ENCODE data around the gene JAM2.
"Not testable (repeated sequence)": the region's sequence is repeated elsewhere in the genome, so short reads cannot be mapped to it uniquely, and the experiment has no call there.

JAM2 gene

DNA sequence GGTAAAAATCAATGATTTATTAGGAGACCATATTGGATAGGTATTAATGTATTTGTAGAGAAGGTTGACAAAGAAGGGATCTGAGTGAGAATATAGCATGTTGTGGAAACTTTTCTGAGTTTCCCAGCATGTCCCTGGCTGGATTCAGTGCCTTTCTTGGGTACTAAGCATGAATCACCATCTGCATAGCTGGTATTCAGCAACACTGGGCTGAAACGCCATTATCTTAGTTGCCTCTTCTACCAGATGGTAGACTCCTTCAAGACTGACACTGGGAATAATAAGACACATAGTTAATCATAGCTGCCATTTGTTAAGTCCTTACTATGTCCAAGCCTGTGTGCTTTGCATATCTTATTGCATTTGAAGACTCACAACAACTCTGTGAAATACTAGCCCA lies 50.2 kb downstream of the JAM2 start:
- Histone ChIP-seq H3K36me3 (ENCODE audit: control insufficient read depth in 1 of 2, insufficient read depth in 2 of 2, low read length in 2 of 2) (peaks cover 4 to 5% of the 10 kb centered on the region in 2 donors), H3K27me3 (ENCODE audit: low read depth, low read length) (no peaks in the 10 kb centered on the region), H3K9me3 (ENCODE audit: control insufficient read depth in 1 of 2, low read length in 2 of 2) (no peaks in the 10 kb centered on the region), H3K4me3 (ENCODE audit: low read depth in 1 of 2, low read length in 2 of 2) (no peak overlapping the region), H3K27ac (ENCODE audit: low read length) (no peak overlapping the region), H3K4me1 (ENCODE audit: control insufficient read depth in 1 of 2, insufficient read depth in 2 of 2, low read length in 2 of 2) (no peaks in the 10 kb centered on the region)

GRCh38 chr21:25691976-25692375 lies 52.9 kb downstream of the JAM2 start:
- no peak overlapping the region for H3K27ac ChIP-seq (ENCODE audit: low read length)
- H3K4me1 ChIP-seq (ENCODE audit: control insufficient read depth in 1 of 2, insufficient read depth in 2 of 2, low read length in 2 of 2) = no peaks in the 10 kb centered on the region
- H3K9me3 ChIP-seq (ENCODE audit: control insufficient read depth in 1 of 2, low read length in 2 of 2) = no peaks in the 10 kb centered on the region
- no peak overlapping the region for H3K4me3 ChIP-seq (ENCODE audit: low read depth in 1 of 2, low read length in 2 of 2)
- H3K27me3 ChIP-seq (ENCODE audit: low read depth, low read length) = no peaks in the 10 kb centered on the region
- H3K36me3 ChIP-seq (ENCODE audit: control insufficient read depth in 1 of 2, insufficient read depth in 2 of 2, low read length in 2 of 2) = peaks cover 4 to 6% of the 10 kb centered on the region in 2 donors

GRCh38 chr21:25695461-25695860 lies 56.4 kb downstream of the JAM2 start:
- H3K27me3 ChIP-seq (ENCODE audit: low read depth, low read length); H3K27ac ChIP-seq (ENCODE audit: low read length); H3K4me3 ChIP-seq (ENCODE audit: low read depth in 1 of 2, low read length in 2 of 2); H3K4me1 ChIP-seq (ENCODE audit: control insufficient read depth in 1 of 2, insufficient read depth in 2 of 2, low read length in 2 of 2); H3K9me3 ChIP-seq (ENCODE audit: control insufficient read depth in 1 of 2, low read length in 2 of 2): not testable (repeated sequence)
- H3K36me3 ChIP-seq (ENCODE audit: control insufficient read depth in 1 of 2, insufficient read depth in 2 of 2, low read length in 2 of 2) = peaks cover 4 to 14% of the 10 kb centered on the region in 2 donors

- Histone ChIP-seq H3K27ac (ENCODE audit: low read length) (no peak overlapping the region), H3K9me3 (ENCODE audit: control insufficient read depth in 1 of 2, low read length in 2 of 2) (no peaks in the 10 kb centered on the region), H3K4me3 (ENCODE audit: low read depth in 1 of 2, low read length in 2 of 2) (no peak overlapping the region), H3K4me1 (ENCODE audit: control insufficient read depth in 1 of 2, insufficient read depth in 2 of 2, low read length in 2 of 2) (no peaks in the 10 kb centered on the region), H3K36me3 (ENCODE audit: control insufficient read depth in 1 of 2, insufficient read depth in 2 of 2, low read length in 2 of 2) (peaks cover 0 to 9% of the 10 kb centered on the region in 2 donors), H3K27me3 (ENCODE audit: low read depth, low read length) (no peaks in the 10 kb centered on the region)
These were observed 61.7 kb downstream of the JAM2 start for GRCh38 chr21:25700741-25701140.

DNA sequence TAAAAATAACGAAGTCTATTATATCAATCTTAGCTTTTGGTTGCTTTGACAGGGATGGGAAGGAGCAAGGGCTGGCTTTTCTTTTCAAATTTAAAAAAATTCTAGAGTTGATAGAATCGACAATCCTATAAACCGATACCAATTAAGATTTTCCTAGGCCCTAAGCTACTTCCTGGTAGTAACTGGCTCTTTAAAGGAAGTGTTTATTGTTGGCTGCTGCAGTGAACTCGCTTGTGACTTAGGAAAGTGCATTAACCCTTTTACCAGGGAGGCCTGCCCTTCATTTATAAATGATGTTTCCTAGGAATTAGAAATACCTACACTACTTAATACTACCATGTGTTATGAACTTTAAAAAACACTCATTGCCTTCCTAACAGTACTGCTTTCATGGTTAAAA lies 62.5 kb downstream of the JAM2 start:
- Histone ChIP-seq H3K27ac (ENCODE audit: low read length) (no peak overlapping the region), H3K9me3 (ENCODE audit: control insufficient read depth in 1 of 2, low read length in 2 of 2) (no peaks in the 10 kb centered on the region), H3K4me3 (ENCODE audit: low read depth in 1 of 2, low read length in 2 of 2) (no peak overlapping the region), H3K27me3 (ENCODE audit: low read depth, low read length) (no peaks in the 10 kb centered on the region), H3K4me1 (ENCODE audit: control insufficient read depth in 1 of 2, insufficient read depth in 2 of 2, low read length in 2 of 2) (no peaks in the 10 kb centered on the region), H3K36me3 (ENCODE audit: control insufficient read depth in 1 of 2, insufficient read depth in 2 of 2, low read length in 2 of 2) (peaks cover 0 to 13% of the 10 kb centered on the region in 2 donors)

DNA sequence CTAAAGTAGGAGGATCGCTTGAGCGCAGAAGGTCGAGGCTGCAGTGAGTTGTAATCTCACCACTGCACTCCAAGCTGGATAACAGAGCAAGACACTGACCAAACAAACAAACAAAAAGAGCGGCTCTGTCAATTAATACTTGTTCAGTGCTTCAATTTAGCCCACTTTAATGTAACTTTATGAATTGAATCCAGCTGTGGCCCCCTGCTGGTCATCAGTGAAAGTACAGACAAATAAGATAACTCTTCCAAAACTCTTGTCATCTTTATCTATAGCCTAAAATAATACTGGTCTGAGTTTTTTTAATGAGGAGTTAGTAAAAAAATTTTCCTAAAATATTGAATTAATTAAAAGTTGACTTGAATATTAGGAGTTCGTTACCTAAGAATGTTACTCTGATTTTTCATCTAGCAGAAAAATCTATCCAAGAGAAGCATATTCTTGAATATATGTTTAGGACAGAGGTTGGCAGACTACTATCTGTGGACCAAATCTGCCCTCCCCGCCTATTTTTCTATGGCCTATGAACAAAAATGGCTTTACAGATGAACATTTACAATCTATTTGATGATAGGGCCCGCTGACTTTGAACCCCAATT lies 69.5 kb downstream of the JAM2 start:
- Histone ChIP-seq H3K9me3 (ENCODE audit: control insufficient read depth in 1 of 2, low read length in 2 of 2) (no peaks in the 10 kb centered on the region), H3K27me3 (ENCODE audit: low read depth, low read length) (no peaks in the 10 kb centered on the region), H3K27ac (ENCODE audit: low read length) (no peak overlapping the region), H3K36me3 (ENCODE audit: control insufficient read depth in 1 of 2, insufficient read depth in 2 of 2, low read length in 2 of 2) (peaks cover 5% of the 10 kb centered on the region in 2 donors), H3K4me3 (ENCODE audit: low read depth in 1 of 2, low read length in 2 of 2) (no peak overlapping the region), H3K4me1 (ENCODE audit: control insufficient read depth in 1 of 2, insufficient read depth in 2 of 2, low read length in 2 of 2) (no peaks in the 10 kb centered on the region)

DNA sequence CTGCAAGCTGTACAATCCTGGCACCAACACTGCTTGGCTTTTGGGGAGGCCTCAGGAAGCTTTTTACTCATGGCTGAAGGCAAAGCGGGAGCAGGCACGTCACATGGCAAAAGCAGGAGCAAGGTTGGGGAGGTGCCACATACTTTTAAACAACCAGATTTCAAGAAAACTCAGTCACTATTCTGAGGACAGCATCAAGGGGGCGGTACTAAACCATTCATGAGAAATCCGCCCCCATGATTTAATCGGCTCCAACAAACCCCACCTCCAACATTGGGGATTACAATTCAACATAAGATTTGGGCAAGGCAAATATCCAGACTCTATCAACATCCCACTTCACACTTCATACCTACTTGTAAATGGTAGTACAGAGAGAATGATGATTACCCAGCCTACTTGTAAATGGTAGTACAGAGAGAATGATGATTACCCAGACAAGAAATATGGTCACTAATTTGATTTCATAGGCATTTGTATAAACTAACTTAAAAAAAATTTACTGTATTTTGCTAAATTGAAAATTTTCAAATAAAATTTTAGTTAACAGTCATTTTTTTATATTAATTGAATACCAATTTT lies 70.7 kb downstream of the JAM2 start:
- peaks cover 5 to 9% of the 10 kb centered on the region in 2 donors for H3K36me3 ChIP-seq (ENCODE audit: control insufficient read depth in 1 of 2, insufficient read depth in 2 of 2, low read length in 2 of 2)
- no peaks in the 10 kb centered on the region for H3K9me3 ChIP-seq (ENCODE audit: control insufficient read depth in 1 of 2, low read length in 2 of 2)
- H3K27ac ChIP-seq (ENCODE audit: low read length) = no peak overlapping the region
- H3K4me1 ChIP-seq (ENCODE audit: control insufficient read depth in 1 of 2, insufficient read depth in 2 of 2, low read length in 2 of 2) = no peaks in the 10 kb centered on the region
- no peaks in the 10 kb centered on the region for H3K27me3 ChIP-seq (ENCODE audit: low read depth, low read length)
- H3K4me3 ChIP-seq (ENCODE audit: low read depth in 1 of 2, low read length in 2 of 2) = no peak overlapping the region

DNA sequence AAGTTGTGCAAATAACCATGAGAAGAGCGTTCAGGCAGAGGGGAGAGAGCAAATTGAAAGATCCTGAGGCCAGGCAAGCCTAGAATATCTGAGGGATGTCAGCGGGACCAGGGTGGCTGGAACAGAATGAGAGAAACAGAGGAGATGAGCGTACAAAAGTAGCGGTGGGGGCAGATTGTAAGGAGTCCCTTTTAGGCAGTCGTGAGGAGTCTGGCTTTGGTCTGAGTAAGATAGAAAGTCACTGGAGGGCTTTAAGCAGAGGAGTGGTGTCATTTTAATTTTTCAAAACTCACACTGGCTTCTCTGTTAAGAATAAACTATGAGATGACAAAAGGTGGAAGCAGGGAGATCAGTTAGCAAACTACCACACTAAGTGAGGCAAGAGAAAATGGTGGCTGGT lies 71.5 kb downstream of the JAM2 start:
- no peak overlapping the region for H3K27ac ChIP-seq (ENCODE audit: low read length)
- H3K9me3 ChIP-seq (ENCODE audit: control insufficient read depth in 1 of 2, low read length in 2 of 2) = no peaks in the 10 kb centered on the region
- peaks cover 5 to 17% of the 10 kb centered on the region in 2 donors for H3K36me3 ChIP-seq (ENCODE audit: control insufficient read depth in 1 of 2, insufficient read depth in 2 of 2, low read length in 2 of 2)
- H3K4me3 ChIP-seq (ENCODE audit: low read depth in 1 of 2, low read length in 2 of 2) = no peak overlapping the region
- H3K27me3 ChIP-seq (ENCODE audit: low read depth, low read length) = no peaks in the 10 kb centered on the region
- no peaks in the 10 kb centered on the region for H3K4me1 ChIP-seq (ENCODE audit: control insufficient read depth in 1 of 2, insufficient read depth in 2 of 2, low read length in 2 of 2)

- H3K27ac ChIP-seq (ENCODE audit: low read length); H3K4me1 ChIP-seq (ENCODE audit: control insufficient read depth in 1 of 2, insufficient read depth in 2 of 2, low read length in 2 of 2); H3K4me3 ChIP-seq (ENCODE audit: low read depth in 1 of 2, low read length in 2 of 2); H3K27me3 ChIP-seq (ENCODE audit: low read depth, low read length); H3K9me3 ChIP-seq (ENCODE audit: control insufficient read depth in 1 of 2, low read length in 2 of 2): not testable (repeated sequence)
- H3K36me3 ChIP-seq (ENCODE audit: control insufficient read depth in 1 of 2, insufficient read depth in 2 of 2, low read length in 2 of 2) = peaks cover 10 to 12% of the 10 kb centered on the region in 2 donors
These were observed 75.0 kb downstream of the JAM2 start for GRCh38 chr21:25714066-25714465.

GRCh38 chr21:25717491-25718147 lies 78.6 kb downstream of the JAM2 start:
- Histone ChIP-seq H3K27me3 (ENCODE audit: low read depth, low read length) (no peaks in the 10 kb centered on the region), H3K4me3 (ENCODE audit: low read depth in 1 of 2, low read length in 2 of 2) (no peak overlapping the region), H3K36me3 (ENCODE audit: control insufficient read depth in 1 of 2, insufficient read depth in 2 of 2, low read length in 2 of 2) (peaks cover 11 to 27% of the 10 kb centered on the region in 2 donors), H3K27ac (ENCODE audit: low read length) (no peak overlapping the region), H3K4me1 (ENCODE audit: control insufficient read depth in 1 of 2, insufficient read depth in 2 of 2, low read length in 2 of 2) (peaks cover 0 to 5% of the 10 kb centered on the region in 2 donors), H3K9me3 (ENCODE audit: control insufficient read depth in 1 of 2, low read length in 2 of 2) (no peaks in the 10 kb centered on the region)

- H3K36me3 ChIP-seq (ENCODE audit: control insufficient read depth in 1 of 2, insufficient read depth in 2 of 2, low read length in 2 of 2) = peaks cover 40 to 46% of the 10 kb centered on the region in 2 donors
- no peaks in the 10 kb centered on the region for H3K27me3 ChIP-seq (ENCODE audit: low read depth, low read length)
- peaks cover 0 to 7% of the 10 kb centered on the region in 2 donors for H3K4me1 ChIP-seq (ENCODE audit: control insufficient read depth in 1 of 2, insufficient read depth in 2 of 2, low read length in 2 of 2)
- no peaks in the 10 kb centered on the region for H3K9me3 ChIP-seq (ENCODE audit: control insufficient read depth in 1 of 2, low read length in 2 of 2)
- no peak overlapping the region for H3K27ac ChIP-seq (ENCODE audit: low read length)
- H3K4me3 ChIP-seq (ENCODE audit: low read depth in 1 of 2, low read length in 2 of 2) = no peak overlapping the region
These were observed 82.9 kb downstream of the JAM2 start for GRCh38 chr21:25721987-25722386.
